Stimulated activated CD4-positive, alpha-beta T cell treated with anti-CD3 and anti-CD28 coated beads, Interleukin-15, amount 100 ng/mL, for 48 hours (primary cell): ENCODE measurements around the gene RDH11.
"Not testable (repeated sequence)": the region's sequence is repeated elsewhere in the genome, so short reads cannot be mapped to it uniquely, and the experiment has no call there.

Source experiments
- DNase-seq, 2 donors: peaks; one replicate each; pipeline ENCODE4 v3.0.0-alpha.2; 2020; ENCODE audit warnings: low read depth in 2 of 2

RDH11 gene

DNA sequence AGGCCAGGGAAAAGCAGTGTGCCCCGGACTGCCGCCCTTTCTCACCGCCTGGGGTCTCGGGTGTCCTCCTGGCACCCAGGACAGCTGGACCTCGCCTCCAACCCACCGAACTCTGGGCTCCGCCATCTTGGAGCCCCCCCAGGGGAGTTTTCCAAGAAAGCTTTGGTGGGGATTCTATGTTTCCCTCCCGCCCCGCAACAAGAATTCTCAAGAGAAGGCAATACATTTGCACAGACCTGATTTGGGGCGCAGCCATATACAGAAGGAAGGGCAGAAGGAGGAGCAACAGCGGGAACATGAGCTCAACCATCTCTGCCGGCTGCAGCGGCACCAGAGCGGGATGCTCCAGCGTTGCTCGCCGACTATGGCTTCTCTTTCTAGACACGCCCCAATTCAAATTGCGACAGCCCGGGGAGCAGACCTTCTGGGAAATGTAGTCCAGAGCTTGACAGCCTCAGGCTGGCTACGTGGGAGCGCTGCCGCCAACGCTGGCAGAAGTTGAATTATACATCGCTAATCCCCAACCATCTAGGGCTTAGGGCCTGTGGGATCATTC, at the start of gene RDH11:
Gene RDH11, minus strand, starts transcription at position 371 of the 556 bp plus-strand sequence. Its CDS starts 61 bp downstream, at position 310.
- DNase-seq, result peak; percentile 78 to 79

GRCh38 chr14:67744046-67744445, 48.5 kb upstream of the RDH11 start:
- DNase-seq, result no peak

DNA sequence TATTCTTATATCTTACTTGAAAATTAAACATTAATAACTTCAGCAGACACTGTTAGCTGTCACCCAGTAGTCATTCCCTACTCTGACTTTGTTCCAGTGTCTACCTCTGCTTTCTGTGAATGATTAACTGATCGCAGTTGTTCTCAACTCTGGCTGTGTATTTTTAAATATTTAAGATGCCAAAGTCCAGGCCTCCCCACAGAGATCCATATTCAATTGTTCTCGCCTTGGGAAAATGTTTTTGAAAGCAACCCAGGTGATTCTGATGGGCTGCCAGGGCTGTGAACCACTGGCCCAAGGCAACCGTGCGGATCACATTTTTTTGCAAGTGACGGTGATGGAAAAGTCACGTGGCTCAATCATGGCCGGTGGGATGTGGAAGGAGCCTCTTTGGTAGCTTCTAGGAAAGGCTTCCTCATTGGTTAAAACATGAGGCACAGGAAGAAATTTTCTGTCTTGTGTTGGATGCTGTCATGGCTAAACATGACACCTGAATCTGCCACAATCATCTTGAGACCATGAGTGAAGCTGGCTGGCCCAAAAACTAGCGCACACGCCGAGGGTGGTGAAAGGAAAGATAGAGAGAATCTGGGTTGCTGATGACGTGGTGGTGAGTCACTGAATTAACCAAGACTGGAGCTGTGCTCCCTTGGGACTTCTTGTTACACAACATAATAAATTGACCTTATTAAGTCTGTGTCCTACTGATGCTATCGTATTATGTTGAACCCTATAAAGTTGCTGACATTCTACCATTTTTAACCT, 43.4 kb upstream of the RDH11 start:
- DNase-seq, result no peak

DNA sequence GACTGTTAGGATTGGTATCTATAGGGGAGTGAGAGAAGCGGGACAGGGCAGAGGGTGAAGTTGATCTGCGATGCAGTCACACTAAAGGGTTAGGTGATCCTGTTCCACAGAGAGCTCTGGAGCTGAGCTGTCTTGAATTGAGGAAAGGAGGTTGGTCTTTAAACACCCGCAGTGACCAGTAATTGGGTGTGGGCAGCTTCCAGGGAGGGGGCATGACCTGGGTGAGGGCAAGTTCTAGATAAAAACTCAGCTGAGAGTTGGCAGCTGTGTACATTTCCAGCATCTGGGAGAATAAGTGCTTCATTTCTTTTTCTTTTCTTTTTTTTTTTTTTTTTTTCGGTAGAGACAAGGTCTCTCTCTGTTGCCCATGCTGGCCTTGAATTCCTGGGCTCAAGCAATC, 41.2 kb upstream of the RDH11 start:
- DNase-seq, result no peak

DNA sequence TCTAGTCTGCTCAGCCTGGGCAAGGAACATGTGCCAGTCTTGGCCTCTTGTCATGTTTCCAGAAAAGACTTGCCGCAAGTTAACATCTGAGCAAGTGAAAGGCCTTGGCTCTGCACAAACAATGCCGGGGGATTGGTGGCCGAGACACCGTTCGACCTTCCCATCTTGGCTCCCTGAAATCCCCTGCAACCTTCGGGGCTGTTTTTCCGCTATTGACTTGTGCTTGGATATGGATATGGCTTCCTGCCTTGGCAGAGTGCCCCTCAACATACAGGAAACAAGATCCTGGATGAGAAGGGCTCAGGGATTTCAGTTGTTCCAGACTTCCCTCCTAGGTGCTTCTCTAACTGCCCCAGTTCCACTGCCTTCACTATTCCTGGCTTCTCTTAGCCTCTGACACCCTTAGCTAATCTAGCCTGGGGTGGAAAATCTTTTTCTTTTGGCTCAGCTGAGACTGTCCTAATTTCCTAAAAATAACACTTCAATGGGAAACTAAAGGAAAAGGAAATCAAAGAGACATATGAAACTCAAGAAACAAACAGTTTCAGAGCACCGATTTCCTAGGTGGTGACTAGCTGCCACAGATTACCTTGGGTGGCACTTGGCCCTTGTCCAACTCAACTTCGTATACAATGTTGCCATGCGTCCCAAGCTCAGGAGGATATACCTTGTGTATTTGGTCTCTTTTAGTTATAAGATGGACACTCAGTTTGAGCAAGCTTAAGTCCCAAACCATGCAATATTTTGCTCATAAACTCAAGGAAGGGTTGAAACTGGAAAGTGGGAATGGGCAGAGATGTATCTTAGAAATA, 40.0 kb upstream of the RDH11 start:
- no peak for DNase-seq

- no peak for DNase-seq
These were observed 39.1 kb upstream of the RDH11 start for GRCh38 chr14:67734675-67735074.

- no peak for DNase-seq
These were observed 38.1 kb upstream of the RDH11 start for GRCh38 chr14:67733616-67734015.

DNA sequence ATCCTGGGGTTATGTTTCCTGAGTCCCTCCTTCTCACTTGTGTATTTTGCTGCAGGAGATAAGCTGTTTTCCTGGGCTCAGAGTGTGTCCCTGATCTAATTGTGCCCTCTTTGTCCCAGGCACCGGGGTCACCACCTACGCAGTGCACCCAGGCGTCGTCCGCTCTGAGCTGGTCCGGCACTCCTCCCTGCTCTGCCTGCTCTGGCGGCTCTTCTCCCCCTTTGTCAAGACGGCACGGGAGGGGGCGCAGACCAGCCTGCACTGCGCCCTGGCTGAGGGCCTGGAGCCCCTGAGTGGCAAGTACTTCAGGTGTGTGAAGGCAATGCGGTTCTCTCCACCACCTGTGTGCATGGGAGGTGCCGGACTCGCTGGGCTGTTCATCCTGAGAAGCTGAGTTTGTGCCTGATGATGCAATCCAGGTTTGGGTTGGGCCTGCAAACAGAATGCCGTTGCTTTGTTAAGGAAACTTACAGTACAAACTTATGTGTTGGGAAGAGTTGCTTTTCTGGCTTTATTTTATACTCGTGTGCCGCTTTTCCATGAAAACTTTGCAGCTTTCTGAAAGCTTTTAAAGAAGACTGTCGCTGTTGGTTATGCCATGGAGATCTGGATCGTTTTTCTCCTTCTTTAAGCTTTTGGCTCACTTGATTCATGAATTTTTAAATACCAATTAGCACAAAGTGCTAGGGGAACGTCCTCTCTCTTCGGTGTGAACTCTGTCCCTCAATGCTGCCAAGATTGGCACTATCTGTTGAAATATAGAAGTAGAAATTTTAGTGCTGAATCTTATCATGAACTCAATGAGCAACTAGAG, 33.7 kb upstream of the RDH11 start:
- no peak for DNase-seq

DNA sequence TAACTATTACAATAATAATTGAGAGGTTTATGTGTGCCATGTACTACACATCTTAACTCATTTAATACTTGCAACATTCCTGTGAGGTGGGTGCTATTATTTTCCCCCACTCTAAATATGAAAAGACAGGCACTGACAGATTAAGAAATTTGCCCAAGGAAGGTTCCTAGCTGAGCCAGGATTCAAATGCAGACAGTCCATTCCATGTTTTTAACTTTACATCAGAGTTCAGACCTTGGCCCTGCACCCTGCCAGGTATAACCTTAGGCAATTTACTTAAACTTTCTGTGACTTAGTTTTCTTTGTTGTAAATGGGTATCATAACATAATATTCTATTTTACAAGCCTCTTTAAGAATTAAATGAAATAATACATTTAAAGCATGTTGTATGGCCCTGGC, 32.7 kb upstream of the RDH11 start:
- no peak for DNase-seq

DNA sequence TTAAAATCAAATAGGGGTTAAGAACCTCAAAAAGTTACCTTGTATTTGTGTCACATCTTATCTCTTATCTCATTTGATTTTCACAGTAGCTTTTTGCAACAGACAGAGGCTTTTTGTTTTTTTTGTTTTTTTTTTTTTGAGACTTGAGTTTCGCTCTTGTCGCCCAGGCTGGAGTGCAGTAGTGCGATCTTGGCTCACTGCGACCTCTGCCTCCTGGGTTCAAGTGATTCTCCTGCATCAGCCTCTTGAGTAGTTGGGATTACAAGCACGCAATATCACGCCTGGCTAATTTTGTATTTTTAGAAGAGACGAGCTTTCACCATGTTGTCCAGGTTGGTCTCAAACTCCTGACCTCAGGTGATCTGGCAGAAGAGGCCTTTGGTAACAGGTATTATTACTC, 31.8 kb upstream of the RDH11 start:
- no peak for DNase-seq

GRCh38 chr14:67725171-67725570, 29.6 kb upstream of the RDH11 start:
- DNase-seq, result no peak

- DNase-seq, result no peak
These were observed 26.7 kb upstream of the RDH11 start for GRCh38 chr14:67722293-67722692.

- DNase-seq, result no peak
These were observed 26.3 kb upstream of the RDH11 start for GRCh38 chr14:67721875-67722274.

DNA sequence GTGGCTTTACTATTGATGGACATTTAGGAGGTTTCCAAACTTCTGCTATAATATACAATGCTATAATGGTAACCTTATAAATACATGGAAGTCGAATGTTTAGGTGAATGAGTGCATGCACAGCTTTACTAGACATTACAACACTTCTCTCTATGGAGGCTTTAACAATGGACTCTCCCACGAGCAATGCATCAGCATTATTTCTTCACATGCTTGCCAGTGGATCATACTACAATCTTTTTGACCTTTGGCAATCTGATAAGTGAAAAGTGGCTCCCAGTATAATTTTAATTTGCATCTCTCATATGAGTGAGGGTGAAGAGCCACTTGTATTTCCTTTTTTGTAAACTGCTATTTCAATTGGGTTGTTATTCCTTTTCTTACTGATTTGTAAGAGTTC, 24.3 kb upstream of the RDH11 start:
- DNase-seq, result no peak

GRCh38 chr14:67719385-67719784, 23.8 kb upstream of the RDH11 start:
- DNase-seq, result not testable (repeated sequence)

DNA sequence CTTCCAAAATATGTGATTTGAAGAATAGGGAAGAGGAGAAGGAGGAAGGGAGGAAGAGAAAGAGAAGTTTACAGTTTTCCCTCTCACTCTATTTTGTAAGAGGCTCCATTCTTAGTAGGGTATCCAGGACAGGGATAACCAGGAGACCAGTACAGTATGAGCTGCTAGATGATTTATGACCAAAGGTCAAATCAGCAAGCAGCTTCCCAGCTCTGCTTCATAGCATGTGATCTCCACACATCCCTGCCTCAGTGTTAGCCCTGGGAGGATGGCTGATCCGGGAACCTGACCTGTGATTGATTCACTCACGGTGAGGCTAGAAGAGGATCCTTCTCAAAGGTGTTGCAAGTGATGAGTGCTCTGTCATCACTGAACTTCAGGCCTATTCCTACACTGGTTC, 22.7 kb upstream of the RDH11 start:
- no peak for DNase-seq

DNA sequence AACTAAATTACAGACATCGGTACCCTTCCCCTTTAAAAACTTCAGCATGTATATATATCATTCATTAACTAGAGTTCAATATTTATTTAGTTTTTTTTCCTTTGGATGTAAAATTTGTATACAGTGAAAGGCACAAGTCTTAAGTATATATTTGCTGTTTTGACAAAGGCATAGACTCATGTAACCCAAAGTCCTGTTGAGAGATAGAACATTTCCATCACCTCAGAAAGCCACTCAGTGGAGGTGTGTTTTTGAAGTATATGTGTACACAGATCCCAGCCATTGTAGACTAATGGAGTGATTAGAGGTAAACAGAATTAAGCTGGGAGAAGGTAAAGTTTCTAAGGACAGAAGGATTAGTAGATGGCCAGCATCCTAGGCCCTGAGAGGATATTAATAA, 21.5 kb upstream of the RDH11 start:
- no peak for DNase-seq

DNA sequence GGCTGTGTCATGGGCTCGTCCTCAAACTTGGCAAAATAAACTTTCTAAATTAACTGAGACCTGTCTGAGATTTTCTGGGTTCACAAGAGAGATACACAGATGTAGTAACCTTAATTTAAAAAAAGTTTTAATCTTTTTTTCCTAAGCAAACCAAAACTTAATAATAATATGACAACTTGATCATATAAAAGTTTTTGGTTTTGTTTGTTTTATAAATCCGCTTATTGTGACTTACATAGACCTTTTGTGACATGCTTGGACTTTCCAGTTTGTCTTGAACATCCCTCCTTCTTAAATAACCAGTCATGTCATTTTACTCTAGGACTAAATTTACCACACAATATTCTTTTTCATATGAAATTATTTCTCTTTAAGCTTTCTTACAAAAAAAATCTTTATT, 14.6 kb upstream of the RDH11 start:
- DNase-seq, result no peak

- not testable (repeated sequence) for DNase-seq
These were observed 14.2 kb upstream of the RDH11 start for GRCh38 chr14:67709796-67710195.

GRCh38 chr14:67709346-67709745, 13.8 kb upstream of the RDH11 start:
- DNase-seq, result not testable (repeated sequence)

- DNase-seq, result no peak
These were observed 9.6 kb upstream of the RDH11 start for GRCh38 chr14:67705211-67705610.
